Endothelial cell of umbilical vein (primary cell): Measurements from ENCODE around the gene ASRGL1. TPM values are rescaled to one million over a fixed set of nuclear protein-coding genes. Genes with fewer than 3 reads are reported as not detected.
"Not testable (repeated sequence)": the region's sequence is repeated elsewhere in the genome, so short reads cannot be mapped to it uniquely, and the experiment has no call there.

Experiments
- BruUV-seq: library from RNA; stranded (reverse); fragments of 400-500 nt; replicated peaks from 2 replicates; lab custom pipeline; 2021; lab: Mats Ljungman, UMichigan
- CTCF ChIA-PET: fragments of 300-600, 350-600 bp; sonication (Branson Sonifier 250); formaldehyde crosslinking; loops from one replicate; lab custom pipeline; 2021; ENCODE audit warnings: antibody characterized with exemption, inconsistent platforms; lab: Charles Lee
- POLR2A ChIA-PET: fragments of 300-600, 350-600 bp; sonication (Branson Sonifier 250); formaldehyde crosslinking; loops from one replicate; lab custom pipeline; 2021; ENCODE audit warnings: antibody characterized with exemption, inconsistent platforms; lab: Charles Lee
- DNase-seq: peaks from one replicate; pipeline ENCODE4 v3.0.0-alpha.2; 2011; ENCODE audit warnings: low read depth, low spot score
- FAIRE-seq: peaks from 2 replicates; lab custom pipeline; 2011; peaks lifted over from hg19 to GRCh38; lab: Jason Lieb, UNC
- H2AFZ ChIP-seq: 2 replicates; pipeline ENCODE4 v1.6.0; 2012; ENCODE audit warnings: low read depth, low read length, control low read depth, inconsistent platforms
- H3K27ac ChIP-seq: 2 replicates; pipeline ENCODE4 v1.5.1; 2011; ENCODE audit warnings: low read depth, mild to moderate bottlenecking, control low read depth, low read length, moderate library complexity; ENCODE audit not compliant: insufficient read depth
- H3K27me3 ChIP-seq, 2 experiments: 2 replicates each; pipeline versions ENCODE4 v1.6.0 to v1.6.1; 2011; ENCODE audit warnings: low read length in 2 of 2, mixed read lengths in 1 of 2; ENCODE audit not compliant: control insufficient read depth in 2 of 2, insufficient read depth in 2 of 2
- H3K36me3 ChIP-seq, 2 experiments: 2 replicates in 1 of 2; 3 replicates in 1 of 2; pipeline ENCODE4 v1.5.1; 2011; ENCODE audit warnings: low read length in 2 of 2, mild to moderate bottlenecking in 1 of 2, moderate library complexity in 1 of 2; ENCODE audit not compliant: control insufficient read depth in 2 of 2, insufficient read depth in 2 of 2; ENCODE audit errors: extremely low read depth in 1 of 2
- H3K4me1 ChIP-seq: 3 replicates; pipeline ENCODE4 v1.5.1; 2011; ENCODE audit warnings: mild to moderate bottlenecking, low read length; ENCODE audit not compliant: control insufficient read depth, insufficient read depth; ENCODE audit errors: extremely low read depth
- H3K4me2 ChIP-seq: 2 replicates; pipeline ENCODE4 v1.6.1; 2011; ENCODE audit warnings: low read length, control low read depth, mixed read lengths; ENCODE audit not compliant: insufficient read depth
- H3K4me3 ChIP-seq, 3 experiments: fragments of 200-600 bp in 1 of 3; sonication (generic), shearing (Covaris generic) in 1 of 3; replicated peaks in 1 of 3; 2 replicates each; pipeline ENCODE4 v1.5.1; 2011 to 2016; ENCODE audit warnings: control low read depth in 3 of 3, low read length in 3 of 3, mild to moderate bottlenecking in 2 of 3, inconsistent platforms in 1 of 3, low read depth in 1 of 3, moderate library complexity in 1 of 3; ENCODE audit not compliant: insufficient read depth in 1 of 3
- H3K79me2 ChIP-seq: 2 replicates; pipeline ENCODE4 v1.6.0; 2012; ENCODE audit warnings: low read length, inconsistent platforms; ENCODE audit not compliant: control insufficient read depth, insufficient read depth
- H3K9ac ChIP-seq: replicated peaks from 2 replicates; pipeline ENCODE3; 2011; ENCODE audit warnings: low read length, control low read depth; ENCODE audit not compliant: insufficient read depth; ENCODE audit errors: extremely low read depth
- H3K9me1 ChIP-seq: replicated peaks from 3 replicates; pipeline ENCODE4 v1.6.0; 2011; ENCODE audit warnings: mild to moderate bottlenecking, low read length; ENCODE audit not compliant: control insufficient read depth, insufficient read depth; ENCODE audit errors: extremely low read depth
- H3K9me3 ChIP-seq: replicated peaks from 2 replicates; pipeline ENCODE4 v1.5.1; 2012; ENCODE audit warnings: low read length, inconsistent platforms; ENCODE audit not compliant: control insufficient read depth, insufficient read depth
- H4K20me1 ChIP-seq: replicated peaks from 2 replicates; pipeline ENCODE3; 2011; ENCODE audit warnings: mild to moderate bottlenecking, low read length; ENCODE audit not compliant: control insufficient read depth, insufficient read depth; ENCODE audit errors: extremely low read depth
- dilution Hi-C: fragments of 300-500 bp; cut with MboI; formaldehyde crosslinking; loops from one replicate; pipeline ENCODE4 v1.15.0; 2019; ENCODE audit warnings: low sequenced_read_pairs; ENCODE audit not compliant: extremely low pct_ligation_motif_present
- intact Hi-C: fragments of 100-400 bp; cut with micrococcal nuclease; formaldehyde crosslinking; loops from one replicate; pipeline ENCODE4 v1.10.0; 2022
- polyA plus RNA-seq, 4 experiments: library from polyadenylated mRNA; depleted of rRNA in 3 of 4; stranded (reverse) in 3 of 4; unstranded in 1 of 4; fragments of >200 nt; gene quantifications; 2 replicates each; pipeline versions ENCODE4 v1.2.1 to v1.2.3, GENCODE V29; 2011 to 2012; ENCODE audit warnings: missing spikeins in 1 of 4
- total RNA-seq: library from RNA; stranded (reverse); gene quantifications from 2 replicates; pipeline ENCODE4 v1.2.3, GENCODE V29; 2021

The ASRGL1 gene
- total and polyA plus RNA-seq, 2 donors (not counting 3 experiments of a cell fraction or from before 2014, with no cell fraction given): 33.1 to 36.0 TPM

- H2AFZ ChIP-seq, dilution Hi-C loops, H3K9me1 ChIP-seq, H3K27ac ChIP-seq, BruUV-seq, H3K79me2 ChIP-seq, H3K9me3 ChIP-seq, POLR2A ChIA-PET, H4K20me1 ChIP-seq, intact Hi-C loops, H3K4me1 ChIP-seq, H3K4me3 ChIP-seq, H3K4me2 ChIP-seq, DNase-seq, H3K36me3 ChIP-seq, H3K9ac ChIP-seq, FAIRE-seq: not testable (repeated sequence)
- CTCF ChIA-PET: interaction anchor here (1.1 kb wide), 1 partner anchor 17 kb away, joined by 3 read pairs; no protein-coding TSS in a partner anchor
- peaks cover 0 to 12% of the 10 kb centered on the region in 2 experiments for H3K27me3 ChIP-seq
These were observed 9.7 kb upstream of the ASRGL1 start for GRCh38 chr11:62327541-62327940.

GRCh38 chr11:62331264-62331663, 6.0 kb upstream of the ASRGL1 start:
- H3K36me3 ChIP-seq, H3K9me1 ChIP-seq, H3K9ac ChIP-seq, H3K9me3 ChIP-seq, DNase-seq, H3K4me2 ChIP-seq, CTCF ChIA-PET, intact Hi-C loops, H3K4me3 ChIP-seq, H3K79me2 ChIP-seq, POLR2A ChIA-PET, H4K20me1 ChIP-seq, H3K4me1 ChIP-seq, BruUV-seq, dilution Hi-C loops, FAIRE-seq, H2AFZ ChIP-seq, H3K27ac ChIP-seq: not testable (repeated sequence)
- peaks cover 5 to 29% of the 10 kb centered on the region in 2 experiments for H3K27me3 ChIP-seq
